WTC11 (cell line): ENCODE measurements around the gene VIPR2.

Experiments
- EMX1 ChIP-seq: fragments of 250-450 bp; sonication (Bioruptor Pico); IDR thresholded peaks from 2 replicates; pipeline ENCODE4 v1.8.0; 2021; ENCODE audit warnings: mild to moderate bottlenecking
- SOX15 ChIP-seq: fragments of 250-450 bp; sonication (Bioruptor Pico); IDR thresholded peaks from 2 replicates; pipeline ENCODE4 v1.9.0; 2021; ENCODE audit warnings: mild to moderate bottlenecking
- ZNF263 ChIP-seq: sonication (generic); formaldehyde crosslinking; IDR thresholded peaks from 2 replicates; pipeline ENCODE4 v1.8.1; 2022; ENCODE audit warnings: low read depth, mild to moderate bottlenecking, moderate library complexity, missing genetic modification reagents
- ZNF396 ChIP-seq: fragments of 250-450 bp; sonication (Bioruptor Pico); IDR thresholded peaks from 2 replicates; pipeline ENCODE4 v1.8.0; 2021; ENCODE audit warnings: mild to moderate bottlenecking, moderate library complexity, borderline replicate concordance
- TF ChIP-seq, protein P1 (sequence below): fragments of 200-600 bp; IDR thresholded peaks from 2 replicates; pipeline ENCODE4 v1.8.0; 2022; ENCODE audit warnings: antibody characterized with exemption
- TF ChIP-seq, protein P2 (sequence below): sonication (generic); formaldehyde crosslinking; IDR thresholded peaks from 2 replicates; pipeline ENCODE4 v1.8.0; 2022; ENCODE audit warnings: mild to moderate bottlenecking, missing genetic modification reagents

GRCh38 chr7:159096736-159097581 is 47.7 kb downstream of the VIPR2 start:
- TF ChIP-seq, protein P1, sequence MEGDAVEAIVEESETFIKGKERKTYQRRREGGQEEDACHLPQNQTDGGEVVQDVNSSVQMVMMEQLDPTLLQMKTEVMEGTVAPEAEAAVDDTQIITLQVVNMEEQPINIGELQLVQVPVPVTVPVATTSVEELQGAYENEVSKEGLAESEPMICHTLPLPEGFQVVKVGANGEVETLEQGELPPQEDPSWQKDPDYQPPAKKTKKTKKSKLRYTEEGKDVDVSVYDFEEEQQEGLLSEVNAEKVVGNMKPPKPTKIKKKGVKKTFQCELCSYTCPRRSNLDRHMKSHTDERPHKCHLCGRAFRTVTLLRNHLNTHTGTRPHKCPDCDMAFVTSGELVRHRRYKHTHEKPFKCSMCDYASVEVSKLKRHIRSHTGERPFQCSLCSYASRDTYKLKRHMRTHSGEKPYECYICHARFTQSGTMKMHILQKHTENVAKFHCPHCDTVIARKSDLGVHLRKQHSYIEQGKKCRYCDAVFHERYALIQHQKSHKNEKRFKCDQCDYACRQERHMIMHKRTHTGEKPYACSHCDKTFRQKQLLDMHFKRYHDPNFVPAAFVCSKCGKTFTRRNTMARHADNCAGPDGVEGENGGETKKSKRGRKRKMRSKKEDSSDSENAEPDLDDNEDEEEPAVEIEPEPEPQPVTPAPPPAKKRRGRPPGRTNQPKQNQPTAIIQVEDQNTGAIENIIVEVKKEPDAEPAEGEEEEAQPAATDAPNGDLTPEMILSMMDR, result no peak
- TF ChIP-seq EMX1 (CRISPR knock-in tag), result no peak
- TF ChIP-seq SOX15 (CRISPR knock-in tag), result no peak
- TF ChIP-seq, protein P2, sequence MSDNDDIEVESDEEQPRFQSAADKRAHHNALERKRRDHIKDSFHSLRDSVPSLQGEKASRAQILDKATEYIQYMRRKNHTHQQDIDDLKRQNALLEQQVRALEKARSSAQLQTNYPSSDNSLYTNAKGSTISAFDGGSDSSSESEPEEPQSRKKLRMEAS, result no peak
- TF ChIP-seq ZNF263 (CRISPR knock-in tag), result no peak
- no peak for TF ChIP-seq ZNF396 (CRISPR knock-in tag)
